Measurements from ENCODE around the gene CAMK2N2.

DNA sequence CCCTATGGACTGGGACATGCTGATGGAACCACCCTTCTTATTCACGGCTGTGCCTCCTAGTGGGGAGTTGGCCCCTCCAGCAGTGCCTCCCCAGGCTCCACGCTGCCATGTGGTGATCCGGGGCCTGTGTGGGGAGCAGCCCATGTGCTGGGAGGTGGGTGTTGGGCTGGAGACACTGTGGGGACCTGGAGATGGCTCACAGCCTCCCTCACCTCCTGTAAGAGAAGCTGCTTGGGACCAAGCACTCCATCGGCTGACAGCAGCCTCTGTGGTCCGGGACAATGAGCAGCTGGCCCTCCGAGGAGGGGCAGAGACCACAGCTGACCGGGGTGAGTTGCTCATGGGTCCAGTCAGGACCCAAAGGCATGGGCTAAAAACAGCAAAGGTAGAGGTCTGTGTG is 21.6 kb downstream of the CAMK2N2 start:
- TF ChIP-seq RCOR1 (IDR thresholded peaks at IDR 0.05; ENCODE audit: insufficient replicate concordance, low read length) (no peak), POLR2A (IDR thresholded peaks at IDR 0.05; ENCODE audit: low read depth, low read length) (no peak), CHD1 (IDR thresholded peaks at IDR 0.05; ENCODE audit: low read depth, low read length) (no peak), MAFK (IDR thresholded peaks at IDR 0.05; ENCODE audit: low read depth, low read length) (no peak), MXI1 (IDR thresholded peaks at IDR 0.05; ENCODE audit: borderline replicate concordance, low read depth, low read length) (no peak), RAD21 (IDR thresholded peaks at IDR 0.05; ENCODE audit: low read length) (no peak), CEBPB (IDR thresholded peaks at IDR 0.05; ENCODE audit: low read depth, low read length) (no peak), SMC3 (IDR thresholded peaks at IDR 0.05; ENCODE audit: low read depth, low read length) (no peak)
- TF ChIP-seq, protein P1, sequence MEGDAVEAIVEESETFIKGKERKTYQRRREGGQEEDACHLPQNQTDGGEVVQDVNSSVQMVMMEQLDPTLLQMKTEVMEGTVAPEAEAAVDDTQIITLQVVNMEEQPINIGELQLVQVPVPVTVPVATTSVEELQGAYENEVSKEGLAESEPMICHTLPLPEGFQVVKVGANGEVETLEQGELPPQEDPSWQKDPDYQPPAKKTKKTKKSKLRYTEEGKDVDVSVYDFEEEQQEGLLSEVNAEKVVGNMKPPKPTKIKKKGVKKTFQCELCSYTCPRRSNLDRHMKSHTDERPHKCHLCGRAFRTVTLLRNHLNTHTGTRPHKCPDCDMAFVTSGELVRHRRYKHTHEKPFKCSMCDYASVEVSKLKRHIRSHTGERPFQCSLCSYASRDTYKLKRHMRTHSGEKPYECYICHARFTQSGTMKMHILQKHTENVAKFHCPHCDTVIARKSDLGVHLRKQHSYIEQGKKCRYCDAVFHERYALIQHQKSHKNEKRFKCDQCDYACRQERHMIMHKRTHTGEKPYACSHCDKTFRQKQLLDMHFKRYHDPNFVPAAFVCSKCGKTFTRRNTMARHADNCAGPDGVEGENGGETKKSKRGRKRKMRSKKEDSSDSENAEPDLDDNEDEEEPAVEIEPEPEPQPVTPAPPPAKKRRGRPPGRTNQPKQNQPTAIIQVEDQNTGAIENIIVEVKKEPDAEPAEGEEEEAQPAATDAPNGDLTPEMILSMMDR (conservative IDR thresholded peaks at IDR 0.05; ENCODE audit: low read depth, low read length) = no peak

Data from IMR-90 (cell line).